ENCODE measurements around the gene MLLT6.

The MLLT6 gene

GRCh38 chr17:38753071-38753506 is 48.0 kb downstream of the MLLT6 start:
- DNase-seq (ENCODE audit: extremely low read depth in 1 of 2, low read depth in 1 of 2), result no peak

DNA sequence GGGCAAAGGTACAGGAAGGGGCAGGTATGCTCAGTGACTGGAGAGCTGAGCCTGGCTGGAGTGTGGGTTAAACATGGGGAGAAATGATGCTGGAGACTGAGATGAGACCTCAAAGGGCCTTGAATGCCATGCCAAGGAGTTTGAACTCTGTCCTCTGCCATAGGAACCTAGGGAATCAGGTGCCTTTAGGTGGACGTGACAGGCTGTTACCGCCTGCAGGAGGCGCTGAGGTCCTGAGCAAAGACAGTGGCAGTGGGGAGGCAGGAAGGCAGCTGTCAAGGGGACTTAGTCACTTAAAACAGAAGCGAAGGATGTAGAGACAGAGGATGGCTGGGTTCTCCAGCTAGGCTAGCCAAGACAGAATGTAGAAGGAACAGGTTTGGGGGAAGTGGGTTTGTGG is 56.5 kb downstream of the MLLT6 start:
- DNase-seq (ENCODE audit: extremely low read depth in 1 of 2, low read depth in 1 of 2), result no peak

DNA sequence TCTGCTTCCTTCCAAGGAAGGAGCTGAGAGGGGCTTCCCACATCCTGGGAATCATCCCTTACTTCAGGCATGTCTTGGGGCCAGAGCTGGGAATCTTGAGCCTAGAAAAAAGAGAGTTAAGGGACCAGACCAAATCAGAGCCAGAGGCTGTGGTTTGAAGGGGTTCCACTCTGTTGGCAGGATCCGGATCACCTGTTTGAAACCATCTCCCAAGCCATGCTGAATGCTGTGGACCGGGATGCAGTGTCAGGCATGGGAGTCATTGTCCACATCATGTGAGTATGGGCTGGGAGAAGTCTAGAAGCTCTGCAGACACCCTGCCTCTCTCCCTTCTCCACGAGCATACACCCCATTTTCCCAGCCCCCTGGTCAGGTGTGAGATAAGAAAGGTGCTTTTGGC is 57.2 kb downstream of the MLLT6 start:
- DNase-seq (ENCODE audit: extremely low read depth in 1 of 2, low read depth in 1 of 2), result no peak

GRCh38 chr17:38766341-38766740 is 61.3 kb downstream of the MLLT6 start:
- DNase-seq (ENCODE audit: extremely low read depth in 1 of 2, low read depth in 1 of 2), result no peak

DNA sequence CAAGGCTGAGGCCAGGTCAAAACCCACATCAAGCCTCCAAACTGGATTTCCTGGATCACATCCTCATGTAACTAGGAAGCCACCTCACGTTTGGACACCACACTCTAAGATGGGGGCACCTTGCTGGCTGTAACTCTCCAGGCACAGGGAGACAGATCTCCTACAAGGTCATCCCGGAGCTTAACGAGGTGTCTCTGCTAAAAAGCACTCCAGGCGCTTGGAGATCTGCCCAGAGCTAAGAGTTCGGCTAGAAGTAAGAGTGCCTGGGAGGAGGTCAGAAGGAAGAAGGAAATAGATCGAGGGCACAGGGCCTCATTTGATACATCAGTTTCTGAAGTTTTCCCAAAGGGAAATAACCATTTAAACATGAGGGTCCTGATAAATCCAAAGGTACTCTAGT is 63.3 kb downstream of the MLLT6 start:
- no peak for DNase-seq (ENCODE audit: extremely low read depth in 1 of 2, low read depth in 1 of 2)

GRCh38 chr17:38773258-38773657 is 68.2 kb downstream of the MLLT6 start:
- DNase-seq (ENCODE audit: extremely low read depth in 1 of 2, low read depth in 1 of 2), result no peak

DNA sequence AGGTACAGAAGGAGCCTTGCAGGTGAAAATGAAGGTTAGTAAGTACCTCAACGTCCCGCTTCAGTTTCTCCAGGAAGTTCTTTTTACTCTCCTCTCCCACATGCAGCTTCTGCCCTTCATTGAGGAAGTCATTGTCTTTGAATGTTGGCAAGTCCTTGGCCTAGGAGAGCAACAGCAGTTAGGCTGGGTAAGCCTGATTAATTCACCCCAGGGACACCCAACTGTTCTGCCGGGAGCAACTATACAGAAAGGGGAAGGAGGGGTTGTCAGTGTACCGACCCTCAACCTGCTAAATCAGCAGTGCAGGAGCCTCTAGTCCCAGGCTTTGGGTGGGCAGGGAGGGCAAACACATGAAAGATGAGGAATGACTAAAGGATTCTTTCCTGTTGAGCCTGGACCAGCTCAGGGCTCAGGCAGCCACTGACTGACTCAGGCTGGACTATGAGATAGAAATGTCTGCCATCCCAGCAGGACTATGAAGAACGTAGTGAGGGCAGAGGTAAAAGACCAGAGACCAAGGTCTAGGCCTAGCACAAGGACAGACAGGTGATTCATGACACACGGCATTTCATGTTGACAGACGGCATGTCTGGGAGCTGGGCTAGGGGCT is 72.7 kb downstream of the MLLT6 start:
- DNase-seq (ENCODE audit: extremely low read depth in 1 of 2, low read depth in 1 of 2), result no peak

All from stimulated activated CD8-positive, alpha-beta memory T cell treated with anti-CD3 and anti-CD28 coated beads, Interleukin-7, amount 100 ng/mL, for 48 hours (primary cell).